Colonic mucosa (tissue), 4 donors: ENCODE data around the gene HPD. TPM values are rescaled to one million over a fixed set of nuclear protein-coding genes. Genes with fewer than 3 reads are reported as not detected.
A peak's percentile ranks its signal among the peaks of the same experiment; 100 is the strongest.

Experiments
- DNase-seq: peaks from one replicate; pipeline ENCODE4 v3.0.0-alpha.2; 2020
- H3K27ac ChIP-seq: fragments of 200-600 bp; one replicate; pipeline ENCODE4 v1.8.0; 2021
- H3K27me3 ChIP-seq: fragments of 200-600 bp; one replicate; pipeline ENCODE4 v1.8.0; 2021
- H3K36me3 ChIP-seq: fragments of 200-600 bp; one replicate; pipeline ENCODE4 v1.8.0; 2021
- H3K4me1 ChIP-seq: fragments of 200-600 bp; one replicate; pipeline ENCODE4 v1.8.0; 2021; ENCODE audit warnings: mild to moderate bottlenecking
- H3K4me3 ChIP-seq: fragments of 200-600 bp; one replicate; pipeline ENCODE4 v1.8.0; 2021
- H3K9ac ChIP-seq, 2 donors: one replicate each; pipeline ENCODE4 v1.7.0; 2013; ENCODE audit warnings: control low read depth in 2 of 2, low read depth in 2 of 2, low read length in 2 of 2
- H3K9me3 ChIP-seq: fragments of 200-600 bp; one replicate; pipeline ENCODE4 v1.8.0; 2021
- intact Hi-C: fragments of 100-400 bp; cut with DNase I; formaldehyde crosslinking; loops from one replicate; pipeline ENCODE4 v1.14.1; 2022
- total RNA-seq, 2 donors: library from RNA; stranded (reverse); fragmentation: NEBNext Ultra II Directional in 1 of 2; extraction: Animal tissue kit (Norgen Biotek cat#: 25700) in 1 of 2; gene quantifications; one replicate each; pipeline ENCODE4 v1.2.1, GENCODE V29; 2021
- TF ChIP-seq, protein P1 (sequence below): fragments of 200-600 bp; IDR thresholded peaks from one replicate; pipeline ENCODE4 v1.8.0; 2022; ENCODE audit warnings: antibody characterized with exemption, mild to moderate bottlenecking
- donor health status: healthy.
- donor health status: DM: no; HTN: no; CAD: no.
- donor health status: DM: no; HTN: no; CAD: no.

Gene HPD
- total RNA-seq, 2 donors from 2014 or later, result 0.27 to 0.91 TPM

DNA sequence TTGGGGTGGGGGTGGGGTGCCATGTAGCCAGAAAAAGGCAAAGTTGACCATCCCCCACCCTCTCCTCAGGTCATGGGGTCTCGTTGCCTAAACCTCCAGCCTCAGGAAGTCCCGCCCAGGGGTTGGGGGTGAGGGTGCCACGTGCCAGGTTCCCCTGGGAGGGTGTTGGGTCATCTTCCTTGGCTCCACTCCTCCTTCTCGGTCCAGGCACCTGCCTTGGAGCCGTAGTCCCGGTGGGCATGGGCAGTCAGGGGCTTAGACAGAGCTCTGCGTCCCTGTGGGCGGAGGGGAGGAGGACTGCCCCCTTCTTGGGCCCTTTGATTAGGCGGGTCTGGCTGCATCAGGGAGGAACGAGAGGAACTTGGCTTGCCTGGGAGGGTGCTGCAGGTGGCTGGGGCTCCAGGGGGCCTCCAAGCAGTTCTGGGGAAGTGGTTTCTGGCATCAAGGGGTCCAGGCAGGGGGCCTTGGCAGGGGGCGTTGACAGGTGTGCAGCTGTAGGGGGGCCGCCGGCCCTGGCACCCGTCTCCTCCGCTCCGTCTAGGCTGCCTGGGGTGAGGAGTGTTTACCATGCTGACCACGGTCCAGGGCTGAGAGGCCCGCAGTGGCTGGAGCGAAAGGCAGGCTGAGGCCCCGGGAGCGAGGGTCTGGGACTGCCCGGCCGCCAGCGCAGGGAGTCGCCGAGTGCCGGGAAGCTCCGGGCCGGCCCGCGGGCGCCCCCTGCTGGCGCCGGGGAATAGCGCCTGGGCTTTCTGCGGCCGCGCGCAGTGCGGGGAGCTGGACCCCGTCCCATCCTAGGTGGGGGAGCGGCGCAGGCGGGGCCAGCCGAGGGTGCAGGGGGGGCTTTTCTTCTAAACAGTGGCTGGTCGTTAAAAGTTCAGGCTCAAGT, 47.0 kb downstream of the HPD start:
- Histone ChIP-seq H3K36me3 (peaks cover 9% of the 10 kb centered on the region), H3K4me1 (peaks cover 18% of the 10 kb centered on the region), H3K9ac (peak overlapping the region; percentile 57 to 78), H3K27me3 (no peaks in the 10 kb centered on the region), H3K9me3 (no peaks in the 10 kb centered on the region), H3K27ac (peak overlapping the region; percentile 37), H3K4me3 (peak overlapping the region; percentile 70)
- TF ChIP-seq, protein P1, sequence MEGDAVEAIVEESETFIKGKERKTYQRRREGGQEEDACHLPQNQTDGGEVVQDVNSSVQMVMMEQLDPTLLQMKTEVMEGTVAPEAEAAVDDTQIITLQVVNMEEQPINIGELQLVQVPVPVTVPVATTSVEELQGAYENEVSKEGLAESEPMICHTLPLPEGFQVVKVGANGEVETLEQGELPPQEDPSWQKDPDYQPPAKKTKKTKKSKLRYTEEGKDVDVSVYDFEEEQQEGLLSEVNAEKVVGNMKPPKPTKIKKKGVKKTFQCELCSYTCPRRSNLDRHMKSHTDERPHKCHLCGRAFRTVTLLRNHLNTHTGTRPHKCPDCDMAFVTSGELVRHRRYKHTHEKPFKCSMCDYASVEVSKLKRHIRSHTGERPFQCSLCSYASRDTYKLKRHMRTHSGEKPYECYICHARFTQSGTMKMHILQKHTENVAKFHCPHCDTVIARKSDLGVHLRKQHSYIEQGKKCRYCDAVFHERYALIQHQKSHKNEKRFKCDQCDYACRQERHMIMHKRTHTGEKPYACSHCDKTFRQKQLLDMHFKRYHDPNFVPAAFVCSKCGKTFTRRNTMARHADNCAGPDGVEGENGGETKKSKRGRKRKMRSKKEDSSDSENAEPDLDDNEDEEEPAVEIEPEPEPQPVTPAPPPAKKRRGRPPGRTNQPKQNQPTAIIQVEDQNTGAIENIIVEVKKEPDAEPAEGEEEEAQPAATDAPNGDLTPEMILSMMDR, result peak; percentile 99
- intact Hi-C loops, result loop anchor here (2.0 to 5.0 kb wide), 3 partner anchors 17 to 77 kb away; partner anchors contain the start of gene PSMD9
- DNase-seq, result peak; percentile 73

DNA sequence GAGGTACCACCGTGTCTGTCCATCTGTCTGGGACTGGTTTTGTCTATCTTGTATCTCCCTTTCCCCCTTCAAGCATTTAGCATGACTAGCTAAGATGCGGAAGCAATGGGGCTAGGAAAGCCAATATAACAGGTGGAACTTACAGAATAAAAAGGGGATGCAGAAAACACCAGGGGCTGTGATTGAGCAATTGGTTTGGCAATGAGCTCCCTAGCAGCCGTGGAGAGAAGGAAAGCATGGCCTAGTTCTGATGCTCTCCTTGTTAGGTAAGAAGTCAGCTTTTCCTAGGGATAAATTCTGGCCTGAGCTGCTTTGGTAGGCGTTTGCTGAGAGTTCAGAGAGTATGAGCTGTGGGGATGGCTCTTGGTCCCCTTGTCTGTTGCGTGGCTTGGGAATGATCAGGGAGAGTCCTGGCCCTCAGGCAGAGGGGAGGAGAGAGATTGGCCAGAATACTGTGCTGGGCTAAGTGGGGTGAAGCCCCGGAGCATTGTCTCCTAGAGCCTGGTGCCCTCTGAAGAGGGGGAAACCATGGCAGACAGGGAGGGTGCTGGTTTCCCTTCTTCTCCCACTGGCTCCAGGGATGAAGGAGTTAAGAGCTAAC, 47.7 kb downstream of the HPD start:
- TF ChIP-seq, protein P1, result no peak
- Histone ChIP-seq H3K4me1 (peaks cover 21% of the 10 kb centered on the region), H3K9ac (peak overlapping the region; percentile 57 to 78), H3K9me3 (no peaks in the 10 kb centered on the region), H3K36me3 (peaks cover 1% of the 10 kb centered on the region), H3K4me3 (peak overlapping the region; percentile 70), H3K27me3 (no peaks in the 10 kb centered on the region), H3K27ac (no peak overlapping the region)
- intact Hi-C loops, result loop anchor here (5.0 kb wide), 1 partner anchor 34 kb away; no protein-coding TSS in a partner anchor
- no peak for DNase-seq

DNA sequence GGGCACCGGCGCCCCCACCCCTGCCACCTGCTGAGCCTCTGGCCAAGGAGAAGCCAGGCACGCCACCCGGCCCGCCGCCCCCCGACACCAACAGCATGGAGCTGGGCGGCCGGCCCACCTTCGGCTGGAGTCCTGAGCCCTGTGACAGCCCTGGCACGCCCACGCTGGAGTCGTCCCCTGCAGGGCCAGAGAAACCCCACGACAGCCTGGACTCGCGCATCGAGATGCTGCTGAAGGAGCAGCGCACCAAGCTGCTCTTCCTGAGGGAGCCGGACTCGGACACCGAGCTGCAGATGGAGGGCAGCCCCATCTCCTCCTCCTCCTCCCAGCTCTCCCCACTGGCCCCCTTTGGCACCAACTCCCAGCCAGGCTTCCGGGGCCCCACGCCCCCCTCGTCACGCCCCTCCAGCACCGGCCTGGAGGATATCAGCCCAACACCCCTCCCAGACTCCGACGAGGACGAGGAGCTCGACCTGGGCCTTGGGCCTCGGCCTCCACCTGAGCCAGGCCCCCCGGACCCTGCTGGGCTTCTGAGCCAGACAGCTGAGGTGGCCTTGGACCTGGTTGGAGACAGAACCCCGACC, 48.3 kb downstream of the HPD start:
- no peak for DNase-seq
- Histone ChIP-seq H3K36me3 (no peaks in the 10 kb centered on the region), H3K4me1 (peaks cover 22% of the 10 kb centered on the region), H3K9ac (no peak overlapping the region), H3K9me3 (no peaks in the 10 kb centered on the region), H3K27me3 (no peaks in the 10 kb centered on the region), H3K27ac (no peak overlapping the region), H3K4me3 (no peak overlapping the region)
- TF ChIP-seq, protein P1, result no peak
- intact Hi-C loops, result loop anchor here (5.0 kb wide), 1 partner anchor 33 kb away; no protein-coding TSS in a partner anchor

DNA sequence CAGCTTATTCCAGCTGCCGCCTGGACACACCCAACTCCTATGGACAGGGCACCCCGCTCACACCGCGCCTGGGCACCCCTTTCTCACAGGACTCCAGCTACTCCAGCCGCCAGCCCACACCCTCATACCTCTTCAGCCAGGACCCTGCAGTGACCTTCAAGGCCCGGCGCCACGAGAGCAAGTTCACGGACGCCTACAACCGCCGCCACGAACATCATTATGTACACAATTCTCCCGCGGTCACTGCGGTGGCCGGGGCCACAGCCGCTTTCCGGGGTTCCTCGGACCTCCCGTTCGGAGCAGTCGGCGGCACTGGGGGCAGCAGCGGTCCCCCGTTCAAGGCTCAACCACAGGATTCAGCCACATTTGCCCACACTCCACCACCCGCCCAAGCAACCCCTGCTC, 48.9 kb downstream of the HPD start:
- H3K27ac ChIP-seq, result no peak overlapping the region
- no peak overlapping the region for H3K9ac ChIP-seq
- H3K27me3 ChIP-seq, result no peaks in the 10 kb centered on the region
- H3K4me3 ChIP-seq, result no peak overlapping the region
- no peaks in the 10 kb centered on the region for H3K9me3 ChIP-seq
- TF ChIP-seq, protein P1, result no peak
- no peaks in the 10 kb centered on the region for H3K36me3 ChIP-seq
- peaks cover 22% of the 10 kb centered on the region for H3K4me1 ChIP-seq
- DNase-seq, result no peak
- intact Hi-C loops, result loop anchor here (5.0 kb wide), 1 partner anchor 32 kb away; no protein-coding TSS in a partner anchor

DNA sequence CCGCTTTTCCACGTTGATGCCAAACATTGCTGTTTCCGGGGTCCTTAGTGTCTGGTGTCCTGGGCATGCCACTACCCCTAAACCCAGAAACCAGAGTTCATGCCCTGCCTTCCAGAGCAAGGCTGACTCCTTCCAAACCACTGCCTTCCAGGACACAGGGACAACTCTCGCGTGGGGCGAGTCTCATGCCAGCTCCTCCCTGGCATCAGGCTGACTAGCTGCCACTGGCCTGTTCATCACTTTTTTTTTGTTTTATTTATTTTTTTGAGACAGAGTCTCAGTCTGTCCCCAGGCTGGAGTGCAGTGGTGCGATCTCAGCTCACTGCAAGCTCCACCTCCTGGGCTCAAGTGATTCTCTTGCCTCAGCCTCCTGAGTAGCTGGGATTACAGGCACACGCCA, 50.0 kb downstream of the HPD start:
- no peak for DNase-seq
- intact Hi-C loops, result no loop called here
- Histone ChIP-seq H3K4me3 (no peak overlapping the region), H3K4me1 (peaks cover 21% of the 10 kb centered on the region), H3K27ac (no peak overlapping the region), H3K27me3 (no peaks in the 10 kb centered on the region), H3K9me3 (no peaks in the 10 kb centered on the region), H3K36me3 (no peaks in the 10 kb centered on the region), H3K9ac (no peak overlapping the region)
- TF ChIP-seq, protein P1, result no peak
